OCI-LY3 (cell line): Measurements from ENCODE around the gene VPS41.

Experiments
- H2AFZ ChIP-seq: fragments of 200-600, 300-600 bp; shearing (Covaris generic); 2 replicates; pipeline ENCODE4 v1.6.0; 2014; ENCODE audit warnings: antibody characterized with exemption, low read depth, low read length
- H3K27ac ChIP-seq: fragments of 200-600, 300-600 bp; sonication (generic); 2 replicates; pipeline ENCODE4 v1.5.1; 2014; ENCODE audit warnings: mild to moderate bottlenecking, low read length, moderate library complexity, mixed read lengths
- H3K27me3 ChIP-seq: fragments of 200-600, 300-600 bp; sonication (generic); 2 replicates; pipeline ENCODE4 v1.6.1; 2014; ENCODE audit warnings: low read depth, low read length, mixed read lengths
- H3K36me3 ChIP-seq: fragments of 200-600, 300-600 bp; sonication (generic); replicated peaks from 2 replicates; pipeline ENCODE3; 2014; ENCODE audit warnings: low read depth, low read length, mixed read lengths
- H3K4me1 ChIP-seq: fragments of 300-600, 200-600 bp; sonication (generic); 2 replicates; pipeline ENCODE4 v1.6.1; 2014; ENCODE audit warnings: low read length, mixed read lengths
- H3K4me2 ChIP-seq: fragments of 200-600, 300-600 bp; sonication (generic); 2 replicates; pipeline ENCODE4 v1.6.1; 2014; ENCODE audit warnings: low read length, mixed read lengths
- H3K4me3 ChIP-seq: fragments of 300-600, 200-600 bp; sonication (generic); 2 replicates; pipeline ENCODE4 v1.5.1; 2014; ENCODE audit warnings: antibody characterized with exemption, mild to moderate bottlenecking, low read length, moderate library complexity
- H3K79me2 ChIP-seq: fragments of 300-600, 200-600 bp; shearing (Covaris generic); 2 replicates; pipeline ENCODE4 v1.6.1; 2014; ENCODE audit warnings: mild to moderate bottlenecking, low read length, mixed read lengths
- H3K9ac ChIP-seq: fragments of 300-600, 200-600 bp; shearing (Covaris generic); 2 replicates; pipeline ENCODE4 v1.6.0; 2014; ENCODE audit warnings: mild to moderate bottlenecking, low read length, moderate library complexity
- H3K9me3 ChIP-seq: fragments of 200-600, 300-600 bp; shearing (Covaris generic); 2 replicates; pipeline ENCODE4 v1.6.1; 2014; ENCODE audit warnings: low read length, mixed read lengths; ENCODE audit not compliant: insufficient read depth
- H4K20me1 ChIP-seq: fragments of 200-600, 300-600 bp; sonication (generic); 2 replicates; pipeline ENCODE4 v1.6.1; 2016; ENCODE audit warnings: low read length, mixed read lengths; ENCODE audit not compliant: insufficient read depth
- CTCF ChIP-seq: fragments of 200-600, 300-600 bp; sonication (generic); IDR thresholded peaks from 2 replicates; pipeline ENCODE4 v1.5.1; 2014; ENCODE audit warnings: antibody characterized with exemption, low read length, low read depth
- EZH2phosphoT487 ChIP-seq: fragments of 200-600 bp; shearing (Covaris generic); IDR thresholded peaks from 2 replicates; pipeline ENCODE4 v1.6.1; 2018; ENCODE audit warnings: antibody characterized with exemption, mixed run types, low read depth

The VPS41 gene

DNA sequence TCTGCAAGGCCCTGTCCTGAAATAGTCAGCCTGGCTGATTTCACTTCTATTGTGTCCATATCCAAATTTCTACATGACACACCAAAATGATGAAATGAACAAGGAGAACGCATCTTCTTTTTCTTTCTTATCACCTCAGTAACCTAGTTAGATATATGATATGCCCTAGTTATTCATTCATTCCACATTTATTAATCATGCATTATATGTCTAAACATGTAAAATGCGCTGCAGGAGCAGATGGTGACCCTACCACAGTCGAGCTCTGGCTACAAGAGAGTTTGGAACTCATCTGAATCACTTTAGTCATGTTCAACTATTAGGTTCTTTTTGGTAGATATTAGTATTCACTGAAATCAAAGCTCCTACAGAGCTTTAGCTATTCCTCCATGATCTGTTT lies 31.8 kb upstream of the VPS41 start:
- no peaks in the 10 kb centered on the region for H4K20me1 ChIP-seq
- no peak for TF ChIP-seq CTCF
- no peak for TF ChIP-seq EZH2phosphoT487
- no peak overlapping the region for H3K27ac ChIP-seq
- H3K9me3 ChIP-seq = no peaks in the 10 kb centered on the region
- H3K36me3 ChIP-seq = no peaks in the 10 kb centered on the region
- no peaks in the 10 kb centered on the region for H3K4me1 ChIP-seq
- H3K4me3 ChIP-seq = no peak overlapping the region
- H3K9ac ChIP-seq = no peak overlapping the region
- H3K4me2 ChIP-seq = no peak overlapping the region
- no peak overlapping the region for H2AFZ ChIP-seq
- H3K27me3 ChIP-seq = peaks cover 44% of the 10 kb centered on the region
- H3K79me2 ChIP-seq = no peaks in the 10 kb centered on the region

DNA sequence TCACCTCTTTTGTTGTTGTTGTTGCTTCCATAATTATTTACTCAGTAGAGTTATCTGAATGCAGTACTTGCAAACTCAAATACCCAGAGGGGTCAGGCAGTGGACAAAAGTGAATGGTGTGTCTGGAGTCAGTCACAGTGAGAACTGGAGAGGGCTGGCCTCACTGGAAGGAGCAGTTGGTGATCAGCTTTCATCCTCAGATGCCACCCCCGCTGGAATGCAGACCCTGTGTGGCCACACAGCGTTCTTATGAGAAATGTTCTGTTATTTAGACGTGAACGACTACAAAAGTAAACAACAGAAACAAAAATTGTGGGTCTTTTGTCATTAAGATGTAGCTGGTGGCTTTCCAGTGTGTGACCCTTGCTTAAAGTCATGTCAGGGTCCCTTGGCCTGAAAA lies 29.6 kb upstream of the VPS41 start:
- Histone ChIP-seq H2AFZ (no peak overlapping the region), H4K20me1 (no peaks in the 10 kb centered on the region), H3K4me1 (no peaks in the 10 kb centered on the region), H3K36me3 (no peaks in the 10 kb centered on the region), H3K4me3 (no peak overlapping the region), H3K27me3 (peaks cover 44% of the 10 kb centered on the region), H3K9me3 (no peaks in the 10 kb centered on the region), H3K27ac (no peak overlapping the region), H3K9ac (no peak overlapping the region), H3K4me2 (no peak overlapping the region), H3K79me2 (no peaks in the 10 kb centered on the region)
- TF ChIP-seq CTCF (no peak), EZH2phosphoT487 (no peak)

GRCh38 chr7:38938001-38938485 lies 29.1 kb upstream of the VPS41 start:
- Histone ChIP-seq H4K20me1 (no peaks in the 10 kb centered on the region), H3K4me1 (no peaks in the 10 kb centered on the region), H3K4me2 (no peak overlapping the region)

GRCh38 chr7:38936641-38937040 lies 27.6 kb upstream of the VPS41 start:
- peaks cover 29% of the 10 kb centered on the region for H3K27me3 ChIP-seq
- no peak overlapping the region for H3K27ac ChIP-seq
- no peak overlapping the region for H3K4me2 ChIP-seq
- no peaks in the 10 kb centered on the region for H3K79me2 ChIP-seq
- no peaks in the 10 kb centered on the region for H4K20me1 ChIP-seq
- H2AFZ ChIP-seq = no peak overlapping the region
- TF ChIP-seq EZH2phosphoT487 (no peak), CTCF (no peak)
- no peaks in the 10 kb centered on the region for H3K9me3 ChIP-seq
- no peak overlapping the region for H3K4me3 ChIP-seq
- no peaks in the 10 kb centered on the region for H3K4me1 ChIP-seq
- no peak overlapping the region for H3K9ac ChIP-seq
- H3K36me3 ChIP-seq = no peaks in the 10 kb centered on the region

More at GRCh38 chr7:38938001-38938485, 29.1 kb upstream of the VPS41 start:
- no peaks in the 10 kb centered on the region for H3K9me3 ChIP-seq
- no peaks in the 10 kb centered on the region for H3K79me2 ChIP-seq
- peaks cover 40% of the 10 kb centered on the region for H3K27me3 ChIP-seq
- no peak overlapping the region for H3K9ac ChIP-seq
- H3K36me3 ChIP-seq = no peaks in the 10 kb centered on the region
- H3K27ac ChIP-seq = no peak overlapping the region
- H3K4me3 ChIP-seq = no peak overlapping the region
- TF ChIP-seq EZH2phosphoT487 = no peak
- no peak for TF ChIP-seq CTCF
- no peak overlapping the region for H2AFZ ChIP-seq
